A549 treated with DMSO at 1 μM for 4 hours (cell line): ENCODE results near the gene ABCC12. TPM values are rescaled to one million over a fixed set of nuclear protein-coding genes. Genes with fewer than 3 reads are reported as not detected.

Source experiments
- total RNA-seq: library from RNA; stranded (reverse); fragments of 200-300 nt; extraction: Qiagen RNA extraction; gene quantifications from 5 replicates; pipeline ENCODE4 v1.2.3, GENCODE V29; 2022; ENCODE audit warnings: low read depth

Gene ABCC12
- total RNA-seq = 0.03 to 0.37 TPM (median 0.15 TPM) in 4 of 5 replicates, not detected in the other

GRCh38 chr16:48155926-48156789 lies at the start of gene ABCC12:
ABCC12 (minus strand) TSS chr16:48155993; CDS start chr16:48146424, 9,569 bp downstream.

Other genes starting within 250 kb of the ABCC12 start
- 27.7 to 36.1 TPM (median 35.3 TPM) in 5 replicates for gene LONP2, start 88.3 kb upstream of the ABCC12 start, total RNA-seq
- 0.11 to 0.24 TPM (median 0.13 TPM) in 5 replicates for gene ABCC11, start 91.5 kb upstream of the ABCC12 start, total RNA-seq
- gene SIAH1, start 229.4 kb upstream of the ABCC12 start, total RNA-seq = 13.4 to 15.5 TPM (median 14.8 TPM) in 5 replicates